ENCODE data around the gene SYPL1. TPM values are rescaled to one million over a fixed set of nuclear protein-coding genes. Genes with fewer than 3 reads are reported as not detected.

SYPL1 gene
- total and polyA plus RNA-seq, 2 experiments from 2014 or later, result 94.2 to 110 TPM

DNA sequence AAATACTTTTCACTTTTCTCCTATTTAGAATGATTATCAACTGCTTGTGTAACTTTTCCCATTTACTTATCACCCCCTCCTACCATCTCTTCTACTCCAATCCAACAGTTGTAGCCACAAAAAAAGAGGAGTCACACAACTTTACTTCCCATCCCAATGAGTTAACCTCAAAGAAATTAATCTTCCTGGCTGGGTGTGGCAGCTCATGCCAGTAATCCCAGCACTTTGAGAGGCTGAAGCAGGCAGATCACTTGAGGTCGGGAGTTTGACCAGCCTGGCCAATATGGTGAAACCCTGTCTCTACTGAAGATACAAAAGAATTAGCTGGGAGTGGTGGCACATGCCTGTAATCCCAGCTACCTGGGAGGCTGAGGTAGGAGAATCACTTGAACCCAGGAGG, 19.9 kb downstream of the SYPL1 start:
- Histone ChIP-seq H3K79me2 (no peaks in the 10 kb centered on the region), H3K9me3 (ENCODE audit: low read depth) (no peaks in the 10 kb centered on the region), H2AFZ (no peak overlapping the region), H3K4me2 (no peak overlapping the region), H3K4me1 (ENCODE audit: insufficient read depth) (no peaks in the 10 kb centered on the region), H3K27ac (no peak overlapping the region), H3K36me3 (replicated peaks; ENCODE audit: insufficient read depth, low read depth) (no peaks in the 10 kb centered on the region), H4K20me1 (ENCODE audit: insufficient read depth, poor library complexity, severe bottlenecking) (no peaks in the 10 kb centered on the region), H3K9me2 (replicated peaks; ENCODE audit: insufficient read depth) (no peaks in the 10 kb centered on the region), H3K27me3 (no peaks in the 10 kb centered on the region), H3K4me3 (no peak overlapping the region)
- 90% methylated on average over 1 of the region's 1 CpG for WGBS (ENCODE audit: low lambda C conversion rate, missing lambda C conversion rate)
- DNase-seq (ENCODE audit: low spot score), result no peak
- TF ChIP-seq, protein P1, sequence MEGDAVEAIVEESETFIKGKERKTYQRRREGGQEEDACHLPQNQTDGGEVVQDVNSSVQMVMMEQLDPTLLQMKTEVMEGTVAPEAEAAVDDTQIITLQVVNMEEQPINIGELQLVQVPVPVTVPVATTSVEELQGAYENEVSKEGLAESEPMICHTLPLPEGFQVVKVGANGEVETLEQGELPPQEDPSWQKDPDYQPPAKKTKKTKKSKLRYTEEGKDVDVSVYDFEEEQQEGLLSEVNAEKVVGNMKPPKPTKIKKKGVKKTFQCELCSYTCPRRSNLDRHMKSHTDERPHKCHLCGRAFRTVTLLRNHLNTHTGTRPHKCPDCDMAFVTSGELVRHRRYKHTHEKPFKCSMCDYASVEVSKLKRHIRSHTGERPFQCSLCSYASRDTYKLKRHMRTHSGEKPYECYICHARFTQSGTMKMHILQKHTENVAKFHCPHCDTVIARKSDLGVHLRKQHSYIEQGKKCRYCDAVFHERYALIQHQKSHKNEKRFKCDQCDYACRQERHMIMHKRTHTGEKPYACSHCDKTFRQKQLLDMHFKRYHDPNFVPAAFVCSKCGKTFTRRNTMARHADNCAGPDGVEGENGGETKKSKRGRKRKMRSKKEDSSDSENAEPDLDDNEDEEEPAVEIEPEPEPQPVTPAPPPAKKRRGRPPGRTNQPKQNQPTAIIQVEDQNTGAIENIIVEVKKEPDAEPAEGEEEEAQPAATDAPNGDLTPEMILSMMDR (IDR thresholded peaks at IDR 0.05; ENCODE audit: poor library complexity), result no peak
- TF ChIP-seq EZH2 (IDR thresholded peaks at IDR 0.05; ENCODE audit: borderline replicate concordance) (no peak), EZH2phosphoT487 (IDR thresholded peaks at IDR 0.05; ENCODE audit: low read depth, severe bottlenecking, unreplicated experiment) (no peak)

DNA sequence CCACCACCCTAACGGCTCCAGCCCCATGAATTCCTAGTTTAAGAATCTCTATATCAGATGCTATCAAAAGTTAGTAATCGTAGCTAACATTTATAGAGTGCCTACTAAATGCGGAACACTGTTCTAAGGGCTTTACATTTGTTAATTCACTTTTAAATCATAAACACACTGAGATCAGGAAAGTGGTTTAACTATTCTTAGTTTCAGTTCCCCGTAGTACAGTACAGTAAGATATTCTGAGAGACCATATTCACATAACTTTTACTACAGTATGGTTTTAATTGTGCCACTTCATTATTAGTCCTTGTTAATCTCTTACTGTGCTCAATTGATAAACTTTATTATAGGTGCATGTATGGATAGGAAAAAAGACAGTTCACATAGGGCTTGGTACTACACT, 22.5 kb downstream of the SYPL1 start:
- H4K20me1 ChIP-seq (ENCODE audit: insufficient read depth, poor library complexity, severe bottlenecking), result no peaks in the 10 kb centered on the region
- H3K4me1 ChIP-seq (ENCODE audit: insufficient read depth), result no peaks in the 10 kb centered on the region
- H3K4me2 ChIP-seq, result no peak overlapping the region
- no peaks in the 10 kb centered on the region for H3K9me2 ChIP-seq (replicated peaks; ENCODE audit: insufficient read depth)
- H2AFZ ChIP-seq, result no peak overlapping the region
- H3K27me3 ChIP-seq, result no peaks in the 10 kb centered on the region
- no peak overlapping the region for H3K27ac ChIP-seq
- H3K36me3 ChIP-seq (replicated peaks; ENCODE audit: insufficient read depth, low read depth), result no peaks in the 10 kb centered on the region
- no peaks in the 10 kb centered on the region for H3K9me3 ChIP-seq (ENCODE audit: low read depth)
- WGBS (ENCODE audit: low lambda C conversion rate, missing lambda C conversion rate), result 60% methylated on average over 4 of the region's 4 CpGs
- no peak for DNase-seq (ENCODE audit: low spot score)
- no peaks in the 10 kb centered on the region for H3K79me2 ChIP-seq
- no peak overlapping the region for H3K4me3 ChIP-seq
- TF ChIP-seq EZH2phosphoT487 (IDR thresholded peaks at IDR 0.05; ENCODE audit: low read depth, severe bottlenecking, unreplicated experiment), result no peak
- no peak for TF ChIP-seq EZH2 (IDR thresholded peaks at IDR 0.05; ENCODE audit: borderline replicate concordance)
- TF ChIP-seq, protein P1 (IDR thresholded peaks at IDR 0.05; ENCODE audit: poor library complexity), result no peak

DNA sequence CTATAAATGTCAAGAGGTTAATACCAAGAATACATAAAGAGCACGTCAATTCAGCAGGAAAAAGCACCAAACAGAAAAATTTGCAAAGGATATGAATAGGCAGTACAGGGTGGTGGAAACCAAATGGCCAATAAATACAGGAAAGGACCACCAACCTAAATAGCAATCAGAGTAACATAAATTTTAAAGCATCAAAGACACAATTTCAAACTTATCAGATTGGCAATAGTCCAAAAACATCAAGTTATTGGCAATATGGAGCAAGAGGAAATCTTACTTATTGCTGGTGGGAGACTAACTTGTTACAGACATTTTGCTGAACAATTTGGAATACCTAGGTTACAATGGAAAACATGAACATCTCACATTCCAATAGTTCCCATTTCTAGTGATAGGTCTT, 24.1 kb downstream of the SYPL1 start:
- Histone ChIP-seq H3K27ac (no peak overlapping the region), H3K79me2 (no peaks in the 10 kb centered on the region), H3K9me3 (ENCODE audit: low read depth) (no peaks in the 10 kb centered on the region), H3K4me3 (no peak overlapping the region), H4K20me1 (ENCODE audit: insufficient read depth, poor library complexity, severe bottlenecking) (no peaks in the 10 kb centered on the region), H3K27me3 (no peaks in the 10 kb centered on the region), H3K9me2 (replicated peaks; ENCODE audit: insufficient read depth) (no peaks in the 10 kb centered on the region), H3K4me1 (ENCODE audit: insufficient read depth) (no peaks in the 10 kb centered on the region), H3K36me3 (replicated peaks; ENCODE audit: insufficient read depth, low read depth) (no peaks in the 10 kb centered on the region), H2AFZ (no peak overlapping the region), H3K4me2 (no peak overlapping the region)
- no peak for DNase-seq (ENCODE audit: low spot score)
- TF ChIP-seq, protein P1 (IDR thresholded peaks at IDR 0.05; ENCODE audit: poor library complexity), result no peak
- no peak for TF ChIP-seq EZH2phosphoT487 (IDR thresholded peaks at IDR 0.05; ENCODE audit: low read depth, severe bottlenecking, unreplicated experiment)
- TF ChIP-seq EZH2 (IDR thresholded peaks at IDR 0.05; ENCODE audit: borderline replicate concordance), result no peak
- 75% methylated on average over 1 of the region's 1 CpG for WGBS (ENCODE audit: low lambda C conversion rate, missing lambda C conversion rate)

DNA sequence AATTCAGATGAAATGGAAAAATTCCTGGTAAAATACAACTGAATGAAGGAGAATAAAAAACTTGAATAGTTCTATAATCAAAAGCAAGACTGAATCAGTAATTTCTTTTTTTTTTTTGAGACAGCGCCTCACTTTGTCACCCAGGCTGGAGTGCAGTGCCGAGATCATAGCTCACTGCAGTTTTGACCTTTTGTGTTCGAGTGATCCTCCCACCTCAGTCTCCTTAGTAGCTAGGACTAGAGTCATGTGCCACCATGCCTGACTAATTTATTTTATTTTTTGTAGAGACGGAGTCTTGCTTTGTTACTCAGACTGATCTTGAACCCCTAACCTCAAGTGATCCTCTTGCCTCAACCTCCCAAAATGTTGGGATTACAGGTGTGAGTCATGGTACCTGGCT, 26.1 kb downstream of the SYPL1 start:
- Histone ChIP-seq H3K4me3 (no peak overlapping the region), H3K9me3 (ENCODE audit: low read depth) (no peaks in the 10 kb centered on the region), H3K27ac (no peak overlapping the region), H4K20me1 (ENCODE audit: insufficient read depth, poor library complexity, severe bottlenecking) (no peaks in the 10 kb centered on the region), H3K4me1 (ENCODE audit: insufficient read depth) (no peaks in the 10 kb centered on the region), H3K27me3 (no peaks in the 10 kb centered on the region), H3K36me3 (replicated peaks; ENCODE audit: insufficient read depth, low read depth) (no peaks in the 10 kb centered on the region), H3K4me2 (no peak overlapping the region), H3K79me2 (no peaks in the 10 kb centered on the region), H2AFZ (no peak overlapping the region), H3K9me2 (replicated peaks; ENCODE audit: insufficient read depth) (no peaks in the 10 kb centered on the region)
- no peak for DNase-seq (ENCODE audit: low spot score)
- no peak for TF ChIP-seq EZH2 (IDR thresholded peaks at IDR 0.05; ENCODE audit: borderline replicate concordance)
- 90% methylated on average over 4 of the region's 4 CpGs for WGBS (ENCODE audit: low lambda C conversion rate, missing lambda C conversion rate)

Measured in hepatocyte (in vitro differentiated cells).